HG03460 (cell line): ENCODE data around the gene NKAIN2.

Experiments used
- ATAC-seq: cut with Tn5 transposase; IDR thresholded peaks from one replicate; pipeline ENCODE4 v1.9.1; 2021; ENCODE audit not compliant: unreplicated experiment

Gene NKAIN2

DNA sequence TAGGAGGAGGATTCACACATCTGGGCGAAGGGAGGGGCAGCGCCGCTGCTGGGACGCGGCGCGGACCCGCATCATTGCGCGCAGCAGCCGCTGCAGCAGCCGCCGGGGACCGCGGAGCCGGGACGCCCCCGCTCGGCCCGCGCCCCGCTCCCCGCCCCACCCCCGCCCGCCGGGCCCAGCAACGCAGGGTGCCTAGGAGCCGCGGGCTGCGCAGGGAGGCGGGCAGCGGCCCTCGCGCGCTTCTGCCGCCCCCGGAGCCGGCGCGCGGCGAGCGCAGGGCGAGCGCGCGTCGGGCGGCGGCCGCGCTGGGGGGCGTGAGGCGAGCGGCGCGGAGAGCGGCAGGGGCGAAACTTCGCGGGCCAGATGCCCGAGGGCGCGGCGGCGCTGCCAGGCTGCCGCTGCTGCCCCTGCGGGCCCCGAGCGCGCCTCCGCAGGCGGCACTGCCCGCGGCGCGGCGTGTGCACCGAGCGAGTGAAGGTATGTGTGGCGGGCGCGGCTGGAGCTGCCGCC is at the start of gene NKAIN2:
Gene NKAIN2, plus strand, starts transcription at position 362 of the 510 bp plus-strand sequence.
- ATAC-seq = peak; percentile 26

DNA sequence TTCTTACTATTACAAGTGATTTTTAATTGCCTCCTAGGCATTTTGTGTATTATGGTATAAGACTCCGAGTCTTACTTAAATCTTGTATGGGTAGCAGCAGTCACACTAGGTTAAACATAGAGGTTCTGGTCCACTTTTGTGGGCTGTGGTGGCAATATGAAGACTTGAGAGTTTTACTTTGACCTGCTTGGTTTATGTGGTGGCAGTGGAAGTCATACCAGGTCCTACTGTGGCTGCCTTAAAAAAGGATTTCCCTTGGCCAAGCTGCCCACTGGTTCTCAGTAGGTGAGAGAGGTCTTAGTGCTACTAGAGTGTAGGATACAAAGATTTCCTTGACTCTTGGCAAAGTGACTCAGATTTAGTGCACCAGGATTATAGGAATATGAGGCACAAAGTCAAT is 44.2 kb upstream of the NKAIN2 start:
- no peak for ATAC-seq

DNA sequence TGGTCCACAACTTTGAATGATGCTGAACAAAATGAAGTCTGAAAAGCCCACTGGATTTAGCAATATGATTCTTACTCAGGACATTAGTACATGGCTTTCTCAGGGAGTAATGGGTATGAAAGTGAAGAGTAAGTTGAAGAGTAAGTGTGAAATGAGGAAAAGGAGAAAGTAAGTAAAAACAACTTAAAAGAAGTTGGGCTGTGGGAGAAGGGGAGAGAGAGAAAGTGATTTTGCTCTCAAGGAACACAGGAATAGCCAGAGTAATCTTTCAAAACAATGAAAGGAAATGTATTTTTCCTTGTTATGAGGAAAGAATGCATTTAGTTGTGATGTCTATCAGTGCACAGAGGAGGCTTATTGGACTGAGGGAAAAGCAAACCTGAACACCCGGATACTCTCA is 39.8 kb upstream of the NKAIN2 start:
- no peak for ATAC-seq

DNA sequence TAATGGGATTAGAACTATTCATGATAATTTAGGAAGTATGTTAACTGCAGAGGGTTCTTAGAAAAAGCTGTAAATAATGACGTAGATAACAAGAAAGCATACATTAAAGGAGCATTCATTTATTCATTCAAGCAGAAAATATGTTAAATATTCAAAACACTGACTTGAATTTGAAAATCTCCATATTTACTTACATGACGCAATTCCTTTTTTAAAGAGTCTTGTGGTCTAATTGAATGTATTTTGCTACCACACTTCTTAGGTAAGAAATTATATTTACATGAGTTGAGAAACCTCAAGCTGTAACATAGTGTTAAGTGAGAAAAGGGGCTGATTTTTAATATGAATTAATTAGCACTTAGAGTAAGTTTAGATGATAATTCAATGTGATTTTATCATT is 38.9 kb upstream of the NKAIN2 start:
- ATAC-seq = no peak

DNA sequence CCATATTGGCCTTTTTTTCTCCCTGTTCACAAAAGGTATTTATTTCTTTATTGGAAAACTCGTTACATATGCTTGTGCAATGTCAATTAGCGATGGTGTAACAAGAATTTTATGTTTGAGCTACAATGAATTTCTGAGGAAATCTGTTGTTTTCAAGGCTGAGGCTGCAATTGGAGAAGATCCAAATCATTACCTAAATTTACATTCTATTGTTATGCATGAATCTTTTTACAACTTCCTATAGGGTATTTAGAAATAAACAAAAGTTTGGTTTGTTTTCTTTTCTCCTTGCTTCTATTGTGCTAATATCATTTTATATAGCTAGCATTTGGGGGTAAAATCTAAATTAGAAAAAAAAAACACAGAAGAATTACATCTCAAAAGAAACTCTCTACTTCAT is 34.7 kb upstream of the NKAIN2 start:
- ATAC-seq = no peak

DNA sequence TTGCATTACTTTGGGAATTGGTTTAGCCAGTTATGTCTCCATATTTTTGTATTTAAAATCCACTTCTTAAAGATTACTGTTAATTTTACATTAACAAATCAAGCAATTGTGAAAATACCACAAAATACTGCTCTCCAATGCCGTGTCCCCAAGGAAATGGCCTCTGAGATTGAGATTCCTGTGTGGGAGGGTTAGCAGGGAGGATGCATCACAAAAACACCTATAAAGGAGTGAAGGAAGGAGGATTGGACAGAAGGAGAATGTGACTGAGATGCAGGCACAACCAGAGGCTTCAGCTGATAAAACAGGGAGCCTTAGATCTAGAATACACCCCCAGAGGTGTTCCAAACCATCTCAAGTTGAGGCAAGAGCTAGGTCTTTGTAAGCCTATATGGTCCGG is 34.2 kb upstream of the NKAIN2 start:
- ATAC-seq = no peak

DNA sequence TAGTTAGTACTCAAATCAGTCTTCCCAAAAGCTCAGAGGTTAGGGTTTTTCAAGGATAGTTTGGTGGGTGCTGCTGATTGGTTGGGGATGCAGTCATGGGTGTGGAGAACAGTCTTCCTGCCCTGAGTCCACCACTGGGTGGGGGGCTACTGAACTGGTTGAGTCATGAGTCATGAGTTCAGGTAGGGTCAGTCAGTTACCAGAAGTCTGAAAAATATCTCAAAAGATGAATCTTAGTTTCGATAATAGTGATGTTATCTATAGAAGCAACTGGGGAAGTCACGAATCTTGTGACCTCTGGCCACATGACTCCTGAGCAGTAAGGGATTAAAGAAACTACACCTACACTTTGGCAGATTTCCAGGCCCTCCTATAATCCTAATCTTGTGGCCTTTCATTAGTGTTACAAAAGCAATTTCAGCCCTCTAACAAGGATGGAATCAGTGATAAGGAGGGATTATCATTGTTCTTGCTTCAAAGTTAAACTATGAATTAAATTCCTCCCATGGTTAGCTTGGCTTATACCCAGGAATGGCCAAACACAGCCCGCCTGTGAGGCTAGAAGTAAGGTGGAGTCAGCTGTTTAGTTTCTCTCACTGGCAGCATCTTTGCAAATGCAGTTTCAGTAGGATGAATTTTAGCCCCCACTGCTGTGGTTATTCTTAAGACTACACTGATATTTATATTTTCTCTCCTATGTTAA is 33.3 kb upstream of the NKAIN2 start:
- peak; percentile 51 for ATAC-seq

DNA sequence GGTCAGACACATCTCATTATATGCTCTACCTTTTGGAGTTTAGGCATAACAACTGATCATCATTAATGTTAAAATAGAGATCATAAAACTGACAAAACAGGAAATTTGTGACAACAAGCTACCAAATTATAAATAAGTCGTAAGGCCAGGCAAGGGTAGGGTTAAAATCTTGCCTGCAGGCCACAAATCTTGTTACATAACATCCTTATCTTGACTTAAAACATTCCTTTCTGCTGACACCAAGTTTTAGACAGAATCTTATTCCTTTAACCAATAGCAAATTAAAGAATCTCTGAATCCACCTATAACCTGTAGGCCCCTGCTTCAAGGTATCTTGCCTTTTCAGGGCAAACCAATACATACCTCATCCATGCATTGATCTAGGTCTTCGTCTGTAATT is 32.5 kb upstream of the NKAIN2 start:
- ATAC-seq = no peak

DNA sequence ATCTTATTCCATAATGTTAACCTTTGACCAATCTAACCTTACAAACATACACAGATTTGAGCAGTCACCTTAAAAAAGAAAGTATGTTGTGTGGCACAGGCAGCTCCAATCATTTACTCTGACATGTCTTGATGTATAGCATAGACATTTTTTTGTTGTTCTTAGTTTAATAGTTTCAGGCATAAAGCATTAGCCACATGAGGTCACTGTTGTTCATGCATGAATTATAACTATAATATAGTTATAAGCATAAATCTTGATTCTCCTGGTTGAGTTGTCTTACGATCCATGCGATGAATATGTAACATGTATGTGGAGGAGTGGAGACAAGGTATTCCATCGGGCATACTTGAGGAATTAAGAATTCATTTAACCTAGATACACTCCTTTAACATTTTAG is 26.1 kb upstream of the NKAIN2 start:
- no peak for ATAC-seq

DNA sequence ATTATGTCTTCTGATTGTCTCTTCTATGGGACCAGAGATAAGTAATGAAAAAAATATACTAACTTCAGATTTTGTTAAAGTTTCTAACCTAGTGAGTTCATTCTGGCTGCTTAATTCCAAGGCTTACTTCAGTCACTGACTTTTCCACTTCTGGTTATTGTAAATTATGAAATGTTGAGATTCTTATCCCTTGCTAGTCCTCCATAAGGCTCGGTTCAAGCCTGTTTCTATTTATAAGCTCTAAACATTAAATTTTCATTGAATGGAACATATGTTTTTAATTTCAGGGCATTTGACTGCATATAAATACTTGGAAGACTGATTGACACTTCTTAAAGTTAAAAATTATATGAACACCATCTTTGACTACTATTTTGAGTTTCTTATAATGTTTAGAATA is 23.6 kb upstream of the NKAIN2 start:
- no peak for ATAC-seq

DNA sequence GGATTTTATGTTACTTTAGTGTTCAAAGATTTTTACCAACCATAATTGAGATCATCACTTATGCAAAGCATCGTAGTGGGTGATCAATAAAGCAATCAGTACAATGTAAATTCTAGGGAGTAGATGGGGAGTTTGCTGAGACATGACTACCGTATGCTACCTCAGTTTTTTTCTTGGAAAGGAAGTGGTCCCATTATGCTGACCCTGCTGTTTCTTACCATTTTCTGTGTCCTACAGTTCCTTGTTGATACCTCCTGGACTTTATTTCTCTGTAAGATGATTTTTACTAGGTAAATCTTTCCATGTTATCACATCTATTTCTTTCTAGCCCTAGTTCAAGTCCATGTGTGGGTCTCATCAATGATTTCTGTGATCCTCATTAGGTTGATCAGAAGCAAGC is 19.3 kb upstream of the NKAIN2 start:
- no peak for ATAC-seq

DNA sequence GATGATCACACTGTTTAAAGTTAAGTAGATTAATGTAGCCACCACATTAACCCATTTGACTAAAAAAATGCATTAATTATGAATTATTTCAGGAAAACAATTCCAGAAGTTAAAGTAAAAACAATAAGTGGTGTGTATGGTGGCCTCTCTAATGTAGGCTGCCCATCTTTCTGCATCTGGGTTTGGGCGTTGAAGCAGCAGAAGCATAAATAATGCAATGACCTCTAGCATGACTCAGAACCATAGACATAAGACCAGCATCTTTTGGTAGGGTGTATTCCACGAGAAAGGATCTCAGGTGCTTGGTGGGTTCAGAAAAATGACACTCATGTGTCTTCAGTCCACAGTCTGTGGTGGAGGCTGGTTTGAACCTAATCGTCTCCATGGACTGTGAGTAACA is 18.6 kb upstream of the NKAIN2 start:
- no peak for ATAC-seq

DNA sequence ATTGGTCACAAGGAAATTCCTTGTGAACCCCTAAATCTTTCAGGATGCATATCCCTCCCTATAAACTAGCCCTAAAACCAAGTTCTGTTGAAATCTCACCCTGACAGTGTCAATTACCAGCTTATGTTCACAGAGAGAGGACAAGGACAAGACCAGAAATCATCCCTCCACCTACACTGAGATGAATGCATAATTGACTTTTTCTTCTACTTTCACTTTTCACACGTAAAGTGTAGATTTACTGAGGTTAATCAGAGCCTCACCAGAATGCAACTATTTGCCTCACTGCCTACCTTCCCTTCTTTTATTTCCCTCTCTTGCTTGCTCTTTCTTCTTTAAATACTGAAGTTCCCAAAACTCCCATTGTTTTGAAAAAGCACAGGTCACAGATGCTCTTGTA is 15.3 kb upstream of the NKAIN2 start:
- no peak for ATAC-seq

DNA sequence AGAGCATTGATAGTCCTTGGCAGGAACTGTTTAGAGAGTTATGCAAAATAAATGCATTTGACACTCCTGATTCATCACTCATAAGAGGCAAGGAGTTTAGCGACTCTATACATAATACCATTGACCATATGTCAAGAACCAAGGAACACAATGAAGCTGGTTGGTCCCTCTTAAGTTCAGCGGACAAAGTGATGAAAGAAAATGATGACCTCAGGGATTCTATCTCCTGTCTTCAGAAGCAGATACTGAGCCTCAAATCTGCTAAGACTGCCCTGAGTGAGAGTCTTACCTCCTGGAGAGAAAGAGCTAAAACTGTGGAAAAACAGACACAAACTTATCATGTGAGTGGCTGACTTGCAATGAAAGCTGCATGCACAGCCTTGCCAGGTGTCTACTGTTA is 9.5 kb upstream of the NKAIN2 start:
- no peak for ATAC-seq

DNA sequence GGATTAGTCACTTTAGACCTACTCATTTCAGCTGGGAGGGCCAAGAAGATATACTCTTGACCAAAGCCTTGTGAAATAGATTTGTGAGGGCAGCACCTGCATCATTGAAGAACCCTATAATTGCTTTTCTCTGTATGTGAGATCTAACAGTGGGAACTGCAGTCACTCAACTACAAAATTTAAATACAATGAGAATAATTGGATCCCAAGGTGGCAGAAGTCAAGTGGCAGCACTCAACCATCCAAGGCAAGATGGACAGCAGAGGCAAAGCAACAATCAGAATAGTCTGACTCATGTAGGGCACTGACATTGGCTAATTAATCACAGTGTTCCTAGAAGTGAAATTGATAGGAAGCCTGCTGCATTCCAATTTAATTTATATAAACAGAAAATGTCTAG is 8.9 kb upstream of the NKAIN2 start:
- ATAC-seq = no peak

DNA sequence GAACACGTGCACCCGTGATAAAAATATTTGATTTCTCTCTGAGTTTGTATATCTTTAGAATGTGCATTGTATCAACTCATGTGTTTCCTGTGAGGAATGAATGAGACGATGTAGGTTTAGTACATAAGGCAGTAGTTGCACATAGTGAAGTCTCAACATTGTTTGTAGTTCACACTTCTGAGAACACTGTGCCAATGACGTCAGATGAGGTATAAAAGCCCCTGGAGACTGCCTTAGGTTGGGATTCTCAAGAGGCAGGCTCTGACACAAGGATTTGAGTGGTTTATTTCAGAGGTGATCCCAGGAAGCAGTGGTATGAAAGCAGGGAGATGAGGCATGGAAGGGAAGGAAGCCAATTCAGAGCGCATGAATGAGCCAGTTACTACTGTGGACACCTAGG is 2.6 kb upstream of the NKAIN2 start:
- ATAC-seq = no peak

DNA sequence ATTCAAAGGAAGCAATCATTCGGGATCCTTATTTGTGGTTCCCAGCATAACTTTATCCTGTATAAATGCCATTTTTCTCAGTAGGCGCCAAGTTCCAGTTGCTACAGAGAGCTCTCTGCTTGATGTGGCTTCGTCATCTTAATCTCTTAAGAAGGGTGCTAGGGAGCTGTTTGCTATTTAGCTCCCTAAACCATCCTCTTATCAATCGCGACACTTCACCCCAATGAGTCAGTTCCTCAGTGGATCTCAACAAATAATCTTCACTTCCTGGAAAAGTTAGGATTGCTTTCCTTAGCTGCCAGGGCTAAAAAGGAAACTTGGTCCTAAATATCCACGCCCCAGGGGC is 1.3 kb upstream of the NKAIN2 start:
- peak; percentile 8 for ATAC-seq

DNA sequence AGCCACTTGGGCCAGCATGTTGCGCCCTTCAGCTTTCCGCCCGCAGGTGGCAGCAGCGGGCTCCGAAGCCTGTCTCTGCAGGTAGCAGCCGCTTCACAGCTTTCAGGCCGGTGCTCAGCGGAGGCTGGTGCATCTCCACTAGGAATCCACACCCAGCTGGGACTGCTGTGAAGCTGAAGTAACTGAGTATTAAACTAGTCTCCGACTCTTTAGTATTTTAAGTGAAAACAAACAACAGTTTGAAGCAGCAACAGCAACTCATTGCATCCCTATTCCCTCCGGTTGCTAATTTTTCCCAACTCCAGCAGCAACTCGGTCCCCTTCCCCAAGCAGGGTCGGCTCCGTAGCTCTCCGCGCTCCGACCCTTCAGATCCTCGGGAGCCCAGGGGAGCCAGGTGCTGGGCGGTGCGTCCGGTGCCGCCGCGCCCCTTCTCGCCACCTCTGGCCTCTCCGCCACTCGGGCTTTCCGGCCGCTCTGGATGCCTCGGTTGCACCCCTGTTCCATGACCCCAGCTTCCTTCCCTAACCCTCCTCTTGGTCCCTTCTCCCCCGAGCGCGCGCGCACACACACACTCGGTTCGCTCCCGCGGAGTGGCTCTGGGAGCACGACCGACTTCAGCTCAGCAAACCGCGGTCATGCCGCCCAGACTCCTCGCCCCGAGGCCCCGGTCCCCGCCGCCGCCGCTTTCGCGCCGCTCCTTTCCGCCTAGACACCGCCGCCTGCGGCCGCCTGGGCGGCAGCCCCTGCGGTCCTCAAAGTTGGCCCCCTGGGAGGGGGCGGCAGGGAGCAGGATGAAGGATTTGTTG is 765 bp upstream of the NKAIN2 start:
- ATAC-seq = peak; percentile 92

DNA sequence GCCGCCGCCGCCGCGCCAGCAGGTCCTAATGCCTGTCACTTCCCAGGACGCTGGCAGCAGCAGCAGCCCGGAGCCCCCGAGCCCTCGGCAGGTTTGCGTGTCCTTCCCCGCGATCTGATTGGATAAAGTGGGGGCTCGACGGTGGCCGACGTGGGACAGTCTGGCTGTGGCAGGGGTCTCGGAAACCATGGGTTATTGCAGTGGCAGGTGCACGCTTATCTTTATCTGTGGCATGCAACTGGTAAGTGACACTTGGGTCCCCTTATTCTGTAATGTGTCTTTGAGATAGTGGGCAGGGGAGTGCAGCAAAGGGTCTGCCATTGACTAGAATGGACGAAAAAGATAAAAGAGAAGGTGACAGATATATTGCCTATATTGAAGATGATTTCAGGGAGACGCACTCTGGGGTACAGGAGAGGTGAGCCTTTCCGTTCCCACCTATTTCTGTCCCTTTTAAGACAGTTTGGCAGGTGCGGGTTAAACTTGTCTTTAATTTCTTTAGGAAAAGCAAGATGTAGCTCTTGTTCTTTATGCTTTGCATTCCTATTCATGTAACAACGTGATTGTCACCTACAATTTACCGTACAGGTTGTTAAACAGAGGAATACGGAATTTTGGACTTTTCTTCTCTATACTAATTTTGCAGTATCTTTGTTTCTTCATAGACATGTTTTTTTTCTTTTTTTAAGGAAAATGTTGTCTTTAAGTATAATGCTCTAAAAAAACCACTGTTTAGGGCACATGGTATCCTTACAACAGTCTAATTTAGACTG is 535 bp downstream of the NKAIN2 start:
- no peak for ATAC-seq

DNA sequence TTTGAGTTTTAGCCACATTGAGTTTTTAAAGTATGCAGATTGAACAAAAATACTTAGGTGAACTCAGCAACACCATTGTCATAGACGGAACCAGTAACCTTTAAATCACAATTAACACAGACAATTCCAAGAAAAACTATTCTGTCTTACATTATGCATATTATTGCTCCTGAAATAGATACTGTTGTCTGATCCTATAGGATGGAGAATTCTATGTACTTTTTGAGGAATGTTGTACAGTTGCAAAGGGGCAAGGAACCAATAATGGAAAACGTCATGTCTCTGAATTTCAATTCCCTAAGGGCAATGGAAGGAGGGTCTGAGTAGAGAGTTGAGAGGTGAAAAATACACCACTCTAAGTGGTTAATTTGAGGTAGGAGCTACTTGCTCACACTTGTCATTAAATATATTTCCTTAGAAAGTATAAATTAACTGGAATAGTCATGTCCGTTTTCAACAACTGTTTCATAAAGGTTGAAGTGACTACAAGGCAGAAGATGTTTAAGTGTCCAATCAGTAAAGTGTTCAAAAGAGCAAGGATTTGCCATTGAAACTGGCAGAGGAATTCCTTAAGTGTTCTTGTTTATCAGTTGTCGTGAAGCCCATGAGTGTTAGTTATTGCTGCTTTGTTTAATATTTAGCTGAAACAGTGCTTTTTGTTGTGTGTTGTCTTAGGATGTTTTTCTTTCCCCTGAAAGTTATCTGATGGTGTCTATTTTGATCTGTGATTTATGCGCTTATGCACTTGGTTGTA is 1.3 kb downstream of the NKAIN2 start:
- no peak for ATAC-seq

DNA sequence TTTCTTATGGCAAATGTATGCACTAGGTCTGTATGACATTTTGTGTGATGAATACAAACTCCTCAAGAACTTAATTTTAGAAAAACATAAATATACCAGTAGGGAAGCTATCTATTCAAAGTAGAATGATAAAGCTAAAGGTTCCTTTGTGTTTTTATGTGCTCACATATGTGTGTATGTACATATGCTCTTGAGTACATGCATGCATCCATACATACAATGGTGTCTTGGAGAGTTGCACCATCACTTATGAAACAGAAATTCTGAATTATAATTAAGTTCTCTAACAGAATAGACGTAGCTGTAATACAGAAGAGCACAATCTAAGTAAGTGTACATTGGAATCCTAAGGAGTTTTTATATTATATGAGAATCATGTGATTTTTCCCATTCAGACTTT is 2.3 kb downstream of the NKAIN2 start:
- ATAC-seq = no peak
